GM19239 (cell line): ENCODE data around the gene SLU7.

Experiments used
- DNase-seq: peaks from one replicate; pipeline ENCODE4 v3.0.0; 2011; ENCODE audit warnings: low spot score; ENCODE audit not compliant: insufficient read length
- FAIRE-seq: peaks from 2 replicates; lab custom pipeline; 2011; peaks lifted over from hg19 to GRCh38; lab: Jason Lieb, UNC

The SLU7 gene

DNA sequence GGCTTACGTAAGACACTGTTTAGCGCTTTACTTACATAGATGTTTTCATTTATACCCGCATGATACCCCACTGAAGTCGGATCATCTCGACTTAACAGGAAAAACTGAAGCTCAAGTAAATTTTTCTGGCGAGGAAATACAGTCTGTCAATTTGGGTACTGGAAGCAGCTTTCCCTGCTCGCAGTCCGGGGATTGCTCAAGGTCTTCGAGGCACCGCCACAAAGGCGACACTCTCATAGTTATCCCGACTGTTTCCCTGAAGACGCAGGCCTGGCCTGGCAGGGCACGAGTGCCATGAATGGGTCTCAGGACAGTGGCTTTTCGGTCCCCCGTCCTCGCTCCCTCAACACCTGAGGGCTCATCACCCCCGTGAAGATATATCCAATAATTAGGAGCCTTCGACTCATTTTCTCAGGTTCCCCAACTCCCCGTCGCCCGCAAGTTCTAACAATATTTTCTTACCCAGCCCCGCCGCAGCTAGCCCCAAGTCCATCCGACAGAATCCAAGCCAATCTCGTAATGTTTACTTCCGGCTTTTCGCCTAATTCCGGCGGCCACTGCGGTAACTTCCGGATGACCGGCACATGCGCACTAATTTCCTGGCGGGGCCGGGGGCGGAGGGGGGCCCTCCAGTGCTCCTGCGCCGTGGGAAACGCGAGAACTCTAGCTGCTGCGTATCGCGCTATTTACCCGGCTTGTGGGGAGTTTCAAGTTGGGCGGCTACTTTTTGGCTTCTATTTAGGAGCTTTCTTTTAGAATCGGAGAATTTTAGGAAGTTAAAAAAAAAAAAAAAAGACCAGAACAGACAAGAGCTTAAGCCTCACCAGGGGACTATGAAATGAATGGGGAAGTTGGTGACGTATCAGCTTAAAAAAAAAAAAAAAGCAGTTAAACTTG is at the start of gene SLU7:
SLU7 (minus strand) TSS at position 521 of the 897 bp plus-strand sequence. CDS start 3,787 bp downstream, outside the sequence.
- FAIRE-seq (no peak), DNase-seq (peak; percentile 57)

- FAIRE-seq = no peak
- DNase-seq = no peak
These were observed 49.6 kb upstream of the SLU7 start for GRCh38 chr5:160468363-160468975.

DNA sequence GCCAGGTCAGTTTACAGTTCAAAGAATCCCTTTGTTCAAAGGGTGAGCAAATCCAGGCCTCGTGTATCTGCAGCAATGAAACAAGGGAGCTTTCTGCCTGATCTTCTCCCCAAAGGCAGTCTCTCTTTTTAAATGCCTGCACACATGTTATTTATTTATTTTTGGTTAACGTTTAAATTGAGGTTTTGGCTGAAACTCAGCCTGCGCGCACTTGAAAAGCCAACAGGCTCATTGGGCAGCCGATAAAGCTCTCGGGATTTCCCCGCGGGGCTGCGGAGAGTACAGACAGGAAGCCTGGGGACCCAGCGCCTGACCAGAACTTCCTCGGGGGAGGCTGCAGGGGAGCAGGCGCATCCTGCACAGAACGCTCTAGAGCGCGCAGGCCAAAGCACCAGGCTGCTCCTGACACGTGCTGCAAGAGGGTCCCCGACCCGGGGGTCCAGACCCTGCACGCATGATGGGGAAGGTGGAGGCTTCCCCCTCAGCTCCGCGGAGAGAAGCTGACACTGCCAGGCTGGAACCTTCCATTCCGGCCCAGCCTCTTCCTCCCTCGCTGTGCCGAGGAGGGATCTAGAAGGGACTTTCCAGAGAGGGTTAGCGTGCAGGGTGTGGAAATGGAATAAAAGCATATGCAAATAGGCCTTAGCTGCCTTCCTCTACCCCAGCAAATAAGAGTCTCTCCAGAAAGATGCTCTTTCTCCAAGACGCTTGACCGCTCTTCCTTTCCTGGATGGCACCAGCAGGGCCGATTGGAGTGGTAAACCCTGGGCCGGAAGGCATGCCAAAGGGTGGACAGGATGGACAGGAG is 48.9 kb upstream of the SLU7 start:
- DNase-seq (peak; percentile 40), FAIRE-seq (peak; percentile 98)

GRCh38 chr5:160466889-160467554 is 48.1 kb upstream of the SLU7 start:
- DNase-seq (no peak), FAIRE-seq (no peak)

GRCh38 chr5:160466116-160466515 is 47.2 kb upstream of the SLU7 start:
- no peak for FAIRE-seq
- no peak for DNase-seq

GRCh38 chr5:160464466-160464797 is 45.6 kb upstream of the SLU7 start:
- FAIRE-seq = no peak
- DNase-seq = no peak

- DNase-seq = no peak
- FAIRE-seq = peak; percentile 57
These were observed 45.0 kb upstream of the SLU7 start for GRCh38 chr5:160463740-160464465.

GRCh38 chr5:160463227-160463626 is 44.3 kb upstream of the SLU7 start:
- FAIRE-seq (no peak), DNase-seq (no peak)

GRCh38 chr5:160462167-160462566 is 43.3 kb upstream of the SLU7 start:
- peak; percentile 51 for FAIRE-seq
- no peak for DNase-seq

- FAIRE-seq = no peak
These were observed 42.5 kb upstream of the SLU7 start for GRCh38 chr5:160461378-160461777.

GRCh38 chr5:160460377-160461049 is 41.6 kb upstream of the SLU7 start:
- DNase-seq (no peak), FAIRE-seq (peak; percentile 44)

More at GRCh38 chr5:160461378-160461777, 42.5 kb upstream of the SLU7 start:
- no peak for DNase-seq

DNA sequence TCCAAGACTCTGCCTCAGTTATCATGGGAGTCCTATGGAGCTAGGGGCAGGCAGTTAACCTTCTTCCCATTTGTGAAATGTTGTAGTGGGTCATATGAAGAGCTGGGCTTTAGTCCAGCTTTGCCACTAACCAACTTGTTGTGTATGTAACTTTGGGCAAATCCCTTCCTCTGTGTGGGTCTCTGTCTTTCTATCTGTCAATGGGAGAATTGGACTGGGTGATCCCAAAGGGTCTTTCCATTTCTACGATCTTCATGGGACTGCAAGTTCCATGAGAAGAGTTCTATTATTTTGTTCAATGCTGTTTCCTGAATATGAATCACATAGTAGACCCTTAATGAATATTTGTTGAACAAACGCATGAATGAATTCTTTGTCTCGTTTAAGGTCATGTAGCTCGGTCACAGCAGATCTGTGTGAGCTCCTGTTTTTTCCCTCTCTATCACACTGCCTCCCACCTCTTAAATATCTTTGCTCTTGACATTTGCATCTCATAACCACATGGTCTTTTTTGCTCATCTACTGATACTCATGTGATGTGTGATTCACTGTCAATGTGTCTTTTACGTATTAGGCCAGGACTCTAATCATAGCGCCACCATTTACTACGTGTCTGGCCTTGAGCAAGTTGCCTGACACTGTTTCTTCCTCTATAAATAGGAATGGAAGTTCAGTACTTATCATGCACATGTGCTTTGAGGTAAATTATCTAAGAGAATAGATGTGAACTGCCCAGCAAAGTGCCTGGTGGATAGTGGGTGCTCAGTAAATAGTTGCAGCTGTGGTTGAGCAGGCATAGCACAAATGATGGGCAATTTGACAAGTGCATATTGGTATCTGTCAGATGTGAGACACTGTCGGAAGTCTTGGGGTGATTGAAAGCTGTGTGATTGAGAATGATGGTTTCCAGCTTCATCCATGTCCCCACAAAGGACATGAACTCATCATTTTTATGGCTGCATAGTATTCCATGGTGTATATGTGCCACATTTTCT is 40.2 kb upstream of the SLU7 start:
- DNase-seq (no peak), FAIRE-seq (peak; percentile 80)

DNA sequence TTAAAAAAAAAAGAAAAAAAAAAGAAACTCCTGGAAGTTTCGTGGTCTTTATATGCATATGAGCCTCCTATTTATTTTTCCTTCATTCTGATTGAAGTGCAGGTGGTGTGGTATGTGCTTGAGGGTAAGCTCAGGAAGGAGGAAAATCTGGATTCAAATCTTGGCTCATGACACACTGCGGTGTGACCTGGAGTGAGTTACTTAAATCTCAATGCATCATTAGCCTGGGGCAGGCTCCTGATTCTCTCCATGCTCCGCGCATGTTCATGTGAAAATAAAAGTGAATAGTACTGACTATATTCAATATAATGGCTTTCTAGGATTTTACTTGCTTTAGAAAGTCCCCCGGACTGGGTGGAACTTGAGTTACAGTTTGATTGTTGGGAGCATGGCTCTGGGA is 38.4 kb upstream of the SLU7 start:
- no peak for DNase-seq
- no peak for FAIRE-seq

- DNase-seq (no peak), FAIRE-seq (no peak)
These were observed 37.7 kb upstream of the SLU7 start for GRCh38 chr5:160456480-160457177.

GRCh38 chr5:160455600-160455999 is 36.7 kb upstream of the SLU7 start:
- DNase-seq = no peak
- FAIRE-seq = no peak

GRCh38 chr5:160453751-160454150 is 34.9 kb upstream of the SLU7 start:
- DNase-seq = no peak
- FAIRE-seq = no peak

DNA sequence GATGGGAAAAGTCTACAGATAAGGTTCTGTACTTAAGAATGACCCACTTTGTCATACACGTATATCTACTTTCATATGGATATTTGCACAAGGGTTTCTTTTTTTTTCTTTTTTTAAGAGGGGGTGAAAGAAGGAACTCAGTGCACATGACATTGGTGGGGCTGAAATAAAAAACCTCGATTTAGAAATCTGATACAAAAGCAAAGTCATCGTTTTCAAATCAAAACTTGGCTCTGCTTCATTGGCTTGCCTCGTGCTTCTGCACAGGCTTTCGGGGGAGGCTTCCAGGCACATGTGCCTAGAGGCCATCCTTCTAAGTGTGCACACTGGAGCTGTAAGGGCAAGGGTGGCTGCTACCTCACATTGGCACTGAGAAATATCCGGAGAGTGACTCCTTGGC is 33.9 kb upstream of the SLU7 start:
- FAIRE-seq (peak; percentile 84), DNase-seq (no peak)
